Hepatocyte (in vitro differentiated cells): Measurements from ENCODE around the gene CD72. TPM values are rescaled to one million over a fixed set of nuclear protein-coding genes. Genes with fewer than 3 reads are reported as not detected.

Source experiments
- DNase-seq: peaks from one replicate; pipeline ENCODE4 v3.0.0-alpha.2; 2016; ENCODE audit warnings: low spot score
- H2AFZ ChIP-seq: fragments of 200-600 bp; sonication (generic); 2 replicates; pipeline ENCODE4 v1.6.0; 2016; ENCODE audit warnings: antibody characterized with exemption, mild to moderate bottlenecking
- H3K27ac ChIP-seq: fragments of 200-600 bp; sonication (generic); 2 replicates; pipeline ENCODE4 v1.5.1; 2016; ENCODE audit warnings: mild to moderate bottlenecking
- H3K27me3 ChIP-seq: fragments of 200-600 bp; sonication (generic); 2 replicates; pipeline ENCODE4 v1.6.1; 2016
- H3K36me3 ChIP-seq: fragments of 200-600 bp; sonication (generic); replicated peaks from 2 replicates; pipeline ENCODE4 v1.5.1; 2016; ENCODE audit warnings: low read depth; ENCODE audit not compliant: insufficient read depth
- H3K4me1 ChIP-seq: fragments of 200-600 bp; sonication (generic); 2 replicates; pipeline ENCODE4 v1.5.1; 2016; ENCODE audit warnings: mild to moderate bottlenecking, moderate library complexity; ENCODE audit not compliant: insufficient read depth
- H3K4me2 ChIP-seq: fragments of 200-600 bp; sonication (generic); 2 replicates; pipeline ENCODE4 v1.6.0; 2016
- H3K4me3 ChIP-seq: fragments of 200-600 bp; sonication (generic); 2 replicates; pipeline ENCODE4 v1.5.1; 2016; ENCODE audit warnings: mild to moderate bottlenecking
- H3K79me2 ChIP-seq: fragments of 200-600 bp; sonication (generic); 2 replicates; pipeline ENCODE4 v1.6.0; 2017; ENCODE audit warnings: mild to moderate bottlenecking
- H3K9me2 ChIP-seq: fragments of 200-600 bp; sonication (generic); replicated peaks from 2 replicates; pipeline ENCODE4 v1.6.0; 2017; ENCODE audit warnings: mild to moderate bottlenecking; ENCODE audit not compliant: insufficient read depth
- H3K9me3 ChIP-seq: fragments of 200-600 bp; sonication (generic); 2 replicates; pipeline ENCODE4 v1.5.1; 2016; ENCODE audit warnings: low read depth, mild to moderate bottlenecking
- H4K20me1 ChIP-seq: fragments of 200-600 bp; sonication (generic); 2 replicates; pipeline ENCODE4 v1.6.0; 2016; ENCODE audit warnings: mild to moderate bottlenecking; ENCODE audit not compliant: insufficient read depth, poor library complexity, severe bottlenecking
- CTCF ChIP-seq: fragments of 200-600 bp; sonication (generic); IDR thresholded peaks from 2 replicates; pipeline ENCODE4 v1.5.1; 2016; ENCODE audit warnings: antibody characterized with exemption, mild to moderate bottlenecking; ENCODE audit not compliant: poor library complexity
- EZH2 ChIP-seq: fragments of 200-600 bp; sonication (generic); IDR thresholded peaks from 2 replicates; pipeline ENCODE4 v1.6.1; 2016; ENCODE audit warnings: antibody characterized with exemption, mild to moderate bottlenecking, borderline replicate concordance
- EZH2phosphoT487 ChIP-seq: fragments of 200-600 bp; sonication (generic); IDR thresholded peaks from one replicate; pipeline ENCODE4 v1.6.1; 2018; ENCODE audit warnings: antibody characterized with exemption, mild to moderate bottlenecking, low read depth, moderate library complexity; ENCODE audit not compliant: unreplicated experiment, severe bottlenecking
- WGBS: methylation state at CpG from one replicate; pipeline ENCODE4 v1.1.6; 2016; ENCODE audit warnings: low lambda C conversion rate; ENCODE audit errors: missing lambda C conversion rate; 5-methylcytosine and 5-hydroxymethylcytosine counted together
- polyA plus RNA-seq: library from polyadenylated mRNA; unstranded; fragments of >200 nt; fragmentation: Nextera tagmentation; extraction: Ambion mirVana; gene quantifications from 2 replicates; pipeline ENCODE4 v1.2.1, GENCODE V29; 2016
- total RNA-seq: library from RNA; depleted of rRNA; stranded (reverse); fragments of >200 nt; gene quantifications from 2 replicates; pipeline ENCODE4 v1.2.3, GENCODE V29; 2014

Gene CD72
- total and polyA plus RNA-seq, 2 experiments from 2014 or later = 1.1 to 1.9 TPM

GRCh38 chr9:35662437-35662836 lies 44.2 kb upstream of the CD72 start:
- no peaks in the 10 kb centered on the region for H4K20me1 ChIP-seq
- WGBS = 97% methylated on average over 7 of the region's 7 CpGs
- no peak for DNase-seq
- H3K27ac ChIP-seq = no peak overlapping the region
- no peak for TF ChIP-seq EZH2phosphoT487
- TF ChIP-seq EZH2 = no peak
- no peak for TF ChIP-seq CTCF
- H2AFZ ChIP-seq = no peak overlapping the region
- H3K4me1 ChIP-seq = peaks cover 11% of the 10 kb centered on the region
- H3K4me2 ChIP-seq = no peak overlapping the region
- peaks cover 11% of the 10 kb centered on the region for H3K79me2 ChIP-seq
- H3K27me3 ChIP-seq = no peaks in the 10 kb centered on the region
- H3K9me2 ChIP-seq = no peaks in the 10 kb centered on the region
- no peaks in the 10 kb centered on the region for H3K36me3 ChIP-seq
- H3K9me3 ChIP-seq = no peaks in the 10 kb centered on the region
- H3K4me3 ChIP-seq = no peak overlapping the region

- Histone ChIP-seq H3K9me3 (no peaks in the 10 kb centered on the region), H4K20me1 (no peaks in the 10 kb centered on the region), H3K4me1 (peaks cover 11% of the 10 kb centered on the region), H3K27ac (peak overlapping the region; percentile 50), H3K36me3 (no peaks in the 10 kb centered on the region), H3K4me2 (no peak overlapping the region), H3K27me3 (no peaks in the 10 kb centered on the region), H3K4me3 (no peak overlapping the region), H2AFZ (no peak overlapping the region), H3K79me2 (peaks cover 11% of the 10 kb centered on the region), H3K9me2 (no peaks in the 10 kb centered on the region)
- no peak for DNase-seq
- 86% methylated on average over 3 of the region's 3 CpGs for WGBS
- TF ChIP-seq EZH2 (no peak), CTCF (no peak), EZH2phosphoT487 (no peak)
These were observed 43.6 kb upstream of the CD72 start for GRCh38 chr9:35661756-35662350.

GRCh38 chr9:35660966-35661415 lies 42.8 kb upstream of the CD72 start:
- Histone ChIP-seq H4K20me1 (no peaks in the 10 kb centered on the region), H3K27me3 (no peaks in the 10 kb centered on the region), H3K4me3 (no peak overlapping the region), H3K4me1 (peaks cover 11% of the 10 kb centered on the region), H3K36me3 (no peaks in the 10 kb centered on the region), H3K4me2 (no peak overlapping the region), H3K9me3 (no peaks in the 10 kb centered on the region), H3K79me2 (peaks cover 11% of the 10 kb centered on the region), H3K9me2 (no peaks in the 10 kb centered on the region), H2AFZ (no peak overlapping the region), H3K27ac (peak overlapping the region; percentile 50)
- WGBS = 77% methylated on average over 9 of the region's 9 CpGs
- peak; percentile 47 for DNase-seq
- peak; percentile 47 for TF ChIP-seq CTCF
- no peak for TF ChIP-seq EZH2phosphoT487
